DND-41 (cell line): ENCODE results near the gene ARHGAP15.

Experiments
- EZH2 ChIP-seq: IDR thresholded peaks from 3 replicates; pipeline ENCODE4 v1.6.1; 2012; ENCODE audit warnings: borderline replicate concordance, low read depth, mild to moderate bottlenecking, moderate library complexity, low read length, inconsistent platforms; ENCODE audit not compliant: severe bottlenecking
- TF ChIP-seq, protein P1 (sequence below): IDR thresholded peaks from 2 replicates; pipeline ENCODE4 v1.5.1; 2012; ENCODE audit warnings: borderline replicate concordance, low read length, moderate library complexity, mild to moderate bottlenecking; ENCODE audit not compliant: poor library complexity, severe bottlenecking; ENCODE audit errors: extremely low read depth

DNA sequence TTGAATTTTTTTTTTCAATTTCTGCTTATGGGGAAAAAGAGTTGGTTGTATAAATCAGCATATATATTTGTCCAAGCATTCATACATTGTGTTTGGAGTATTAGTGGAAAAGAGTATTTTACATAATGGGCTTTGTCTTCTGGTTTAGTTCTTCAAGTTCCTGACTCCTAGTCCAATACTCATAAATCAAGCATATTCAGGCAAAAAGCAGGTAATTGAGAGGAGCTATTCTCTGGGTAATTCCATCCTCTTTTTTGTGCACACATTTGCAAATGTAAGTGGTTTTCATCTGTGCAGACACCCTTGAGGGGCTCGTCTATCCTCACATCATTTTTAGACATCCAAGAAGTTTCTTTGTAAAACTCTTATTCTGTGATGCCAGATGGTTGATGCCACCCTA, 337.2 kb downstream of the ARHGAP15 start:
- TF ChIP-seq, protein P1, sequence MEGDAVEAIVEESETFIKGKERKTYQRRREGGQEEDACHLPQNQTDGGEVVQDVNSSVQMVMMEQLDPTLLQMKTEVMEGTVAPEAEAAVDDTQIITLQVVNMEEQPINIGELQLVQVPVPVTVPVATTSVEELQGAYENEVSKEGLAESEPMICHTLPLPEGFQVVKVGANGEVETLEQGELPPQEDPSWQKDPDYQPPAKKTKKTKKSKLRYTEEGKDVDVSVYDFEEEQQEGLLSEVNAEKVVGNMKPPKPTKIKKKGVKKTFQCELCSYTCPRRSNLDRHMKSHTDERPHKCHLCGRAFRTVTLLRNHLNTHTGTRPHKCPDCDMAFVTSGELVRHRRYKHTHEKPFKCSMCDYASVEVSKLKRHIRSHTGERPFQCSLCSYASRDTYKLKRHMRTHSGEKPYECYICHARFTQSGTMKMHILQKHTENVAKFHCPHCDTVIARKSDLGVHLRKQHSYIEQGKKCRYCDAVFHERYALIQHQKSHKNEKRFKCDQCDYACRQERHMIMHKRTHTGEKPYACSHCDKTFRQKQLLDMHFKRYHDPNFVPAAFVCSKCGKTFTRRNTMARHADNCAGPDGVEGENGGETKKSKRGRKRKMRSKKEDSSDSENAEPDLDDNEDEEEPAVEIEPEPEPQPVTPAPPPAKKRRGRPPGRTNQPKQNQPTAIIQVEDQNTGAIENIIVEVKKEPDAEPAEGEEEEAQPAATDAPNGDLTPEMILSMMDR = no peak
- no peak for TF ChIP-seq EZH2
